ENCODE measurements around the gene MEIS3.
"Not testable (repeated sequence)": the region's sequence is repeated elsewhere in the genome, so short reads cannot be mapped to it uniquely, and the experiment has no call there.

The MEIS3 gene

DNA sequence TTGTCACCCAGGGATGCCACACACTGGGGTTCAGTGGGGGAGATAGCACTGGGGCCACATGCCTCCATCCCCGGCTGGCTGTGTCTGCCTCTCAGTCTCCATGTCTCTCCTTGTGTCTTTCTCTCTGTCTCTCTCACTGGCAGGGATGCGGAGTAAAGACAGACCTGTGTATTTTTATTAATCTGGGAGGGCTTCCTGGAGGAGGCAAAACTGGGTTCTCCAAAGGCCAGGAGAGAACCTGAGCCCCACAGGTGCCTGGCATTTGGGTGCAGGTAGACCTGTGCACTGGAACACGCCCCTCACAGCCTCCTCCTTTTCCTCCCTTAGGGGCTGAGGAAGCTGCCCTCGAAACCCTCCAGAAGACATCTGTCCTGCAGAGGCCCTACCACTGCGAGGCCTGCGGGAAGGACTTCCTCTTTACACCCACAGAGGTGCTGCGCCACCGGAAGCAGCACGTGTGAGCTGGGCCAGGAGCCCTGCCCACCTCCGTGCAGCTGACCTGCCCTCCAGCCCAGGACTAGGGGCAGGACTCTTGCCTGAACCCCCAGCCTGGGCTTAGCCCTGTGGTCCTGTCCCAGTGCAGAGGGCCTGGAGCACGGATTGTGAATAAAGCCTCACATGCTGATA is 37.6 kb downstream of the MEIS3 start:
- DNase-seq: peak; percentile 43 to 50

DNA sequence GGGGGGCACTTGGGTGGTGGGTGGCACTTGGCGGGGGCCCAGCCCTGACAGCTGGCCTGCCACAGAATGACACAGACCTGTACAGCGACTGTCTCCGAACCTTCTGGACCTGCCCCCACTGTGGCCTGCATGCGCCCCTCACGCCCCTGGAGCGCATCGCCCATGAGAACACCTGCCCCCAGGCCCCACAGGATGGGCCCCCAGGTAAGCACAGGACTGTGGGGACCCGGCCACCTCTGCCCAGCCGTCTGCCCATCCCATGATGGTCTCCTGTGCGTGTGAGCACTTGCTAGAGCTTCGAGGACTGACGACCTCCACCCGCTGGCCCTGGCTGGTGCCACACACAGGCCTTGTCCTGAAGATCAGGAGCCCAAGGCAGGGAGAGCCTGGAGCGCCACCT is 38.2 kb downstream of the MEIS3 start:
- no peak for DNase-seq

DNA sequence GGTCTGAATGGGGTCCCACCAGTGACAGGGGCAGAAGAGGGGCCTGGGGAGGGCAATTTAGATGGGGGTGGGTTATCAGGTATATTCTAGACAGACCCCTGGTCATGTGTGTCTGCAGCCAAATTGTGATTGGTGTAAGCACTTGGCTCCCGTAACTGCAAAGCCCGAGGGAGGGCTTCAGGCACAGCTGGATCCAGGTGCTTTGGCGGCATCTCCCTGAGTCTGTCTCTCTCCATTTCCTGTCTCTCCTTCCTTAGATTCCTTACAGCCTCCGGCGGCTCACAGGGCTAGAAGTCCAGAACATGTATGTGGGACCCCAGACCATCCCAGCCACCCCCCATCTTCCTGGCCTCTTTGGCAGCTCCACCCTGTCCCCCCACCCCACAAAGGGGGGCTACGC is 38.8 kb downstream of the MEIS3 start:
- no peak for DNase-seq

DNA sequence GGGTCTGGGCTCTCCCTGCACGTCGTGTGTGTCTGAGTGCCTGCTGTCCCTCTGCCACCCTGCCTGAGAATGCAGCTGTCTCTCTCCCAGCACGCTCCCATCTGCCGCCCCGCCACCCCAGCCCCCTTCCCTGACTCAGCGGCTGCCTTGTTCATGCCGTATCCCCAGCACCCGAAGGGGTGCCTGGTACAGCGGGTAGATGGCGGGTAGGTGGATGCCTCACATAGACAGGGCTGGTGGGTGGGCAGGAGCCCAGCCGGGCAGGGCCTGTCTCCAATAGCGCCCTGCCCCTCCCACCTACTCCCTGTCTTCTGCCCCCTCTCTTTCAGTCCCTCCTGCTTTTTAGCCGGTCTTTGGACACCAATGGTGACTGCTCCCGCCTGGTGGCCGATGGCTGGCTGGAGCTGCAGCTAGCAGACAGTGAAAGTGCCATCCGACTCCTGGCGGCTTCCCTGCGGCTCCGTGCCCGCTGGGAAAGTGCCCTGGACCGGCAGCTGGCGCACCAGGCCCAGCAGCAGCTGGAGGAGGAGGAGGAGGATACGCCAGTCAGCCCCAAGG is 39.9 kb downstream of the MEIS3 start:
- DNase-seq: no peak

DNA sequence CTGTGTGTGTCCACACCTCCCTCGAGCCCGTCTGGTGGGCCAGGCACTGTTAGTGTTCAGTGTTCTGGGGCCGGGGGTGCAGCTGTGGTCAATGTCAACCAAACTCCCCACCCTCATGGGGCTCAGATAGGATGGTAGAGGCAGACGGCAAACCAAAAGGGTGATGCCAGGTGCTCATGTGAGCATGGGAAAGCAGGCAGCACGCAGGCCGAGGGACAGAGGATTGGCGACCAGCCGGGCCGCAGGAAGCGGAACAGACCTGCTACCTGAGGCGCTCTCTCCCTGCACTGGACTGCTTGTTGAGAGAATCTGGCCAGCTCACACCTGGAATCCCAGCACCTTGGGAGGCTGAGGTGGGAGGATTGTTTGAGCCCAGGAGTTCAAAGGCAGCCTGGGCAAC is 41.1 kb downstream of the MEIS3 start:
- DNase-seq: no peak

DNA sequence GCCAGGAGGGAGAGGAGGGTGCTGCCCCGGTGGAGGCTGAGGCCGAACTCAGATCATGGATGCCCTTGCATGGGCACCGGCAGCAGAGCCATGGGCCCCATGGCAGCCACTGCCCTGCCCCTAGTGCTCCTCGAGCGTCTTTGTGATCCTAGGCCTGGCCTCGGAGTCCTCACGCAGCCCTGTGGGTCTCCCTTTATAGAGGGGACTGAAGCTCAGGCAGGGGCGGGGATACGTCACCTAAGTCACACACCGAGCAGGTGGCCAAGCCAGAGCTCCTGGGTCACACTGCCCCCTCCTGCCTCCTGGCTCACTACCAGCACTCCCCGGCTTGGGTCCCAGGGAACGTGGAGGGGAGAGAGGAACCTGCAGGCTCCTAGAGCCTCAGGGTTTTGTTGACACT is 41.5 kb downstream of the MEIS3 start:
- no peak for DNase-seq

DNA sequence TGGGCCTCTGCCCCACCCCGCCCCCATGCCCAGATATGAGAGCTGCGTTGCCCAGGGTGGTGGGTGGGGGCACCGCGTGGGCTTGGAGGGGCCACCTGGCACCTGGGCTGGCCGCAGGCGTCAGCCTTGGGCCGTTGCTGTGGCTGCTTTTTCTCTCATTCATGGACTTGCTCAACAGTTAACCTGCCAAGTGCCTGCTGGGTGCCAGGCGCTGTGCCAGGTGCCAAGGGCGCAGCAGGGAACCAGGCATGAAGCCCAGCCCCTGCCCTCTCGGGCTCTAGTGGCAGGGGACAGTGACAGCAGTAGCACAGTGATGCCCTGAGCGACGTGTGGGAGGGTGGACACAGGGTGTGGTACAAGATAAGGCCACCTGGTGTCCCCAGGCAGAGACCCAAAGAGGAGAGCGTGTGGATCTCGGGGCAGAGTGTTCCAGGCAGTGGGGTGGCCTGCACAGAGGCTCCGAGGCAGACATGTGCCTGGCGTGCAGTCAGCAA is 42.1 kb downstream of the MEIS3 start:
- DNase-seq: no peak

DNA sequence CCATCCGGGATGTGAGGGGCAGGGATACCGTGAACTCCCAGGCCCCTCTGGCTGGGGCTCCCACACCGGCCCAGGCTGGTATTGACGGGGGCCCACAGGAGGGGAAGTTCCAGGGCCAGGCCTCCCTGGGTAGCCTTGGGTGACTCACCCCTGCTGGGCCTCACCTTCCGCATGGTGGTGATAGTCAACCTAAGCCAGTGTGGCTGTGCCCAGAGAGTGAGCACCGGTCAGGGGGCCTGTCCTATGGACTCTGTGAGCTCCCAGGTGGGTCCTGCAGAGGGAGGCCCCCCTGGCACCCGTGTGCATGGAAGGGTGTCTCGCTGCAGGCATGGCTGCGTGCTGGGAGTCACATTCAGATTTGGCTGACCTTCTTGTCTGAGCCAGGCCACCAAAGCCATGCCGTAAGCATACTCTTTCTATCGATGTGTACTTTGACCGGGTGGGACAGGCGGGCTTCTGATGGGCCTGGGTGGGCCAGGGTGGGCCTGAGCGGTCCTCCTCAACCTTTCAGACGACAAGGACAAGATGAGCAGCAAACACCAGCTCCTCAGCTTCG is 42.7 kb downstream of the MEIS3 start:
- peak in 1 of 2 donors; percentile 41 for DNase-seq

DNA sequence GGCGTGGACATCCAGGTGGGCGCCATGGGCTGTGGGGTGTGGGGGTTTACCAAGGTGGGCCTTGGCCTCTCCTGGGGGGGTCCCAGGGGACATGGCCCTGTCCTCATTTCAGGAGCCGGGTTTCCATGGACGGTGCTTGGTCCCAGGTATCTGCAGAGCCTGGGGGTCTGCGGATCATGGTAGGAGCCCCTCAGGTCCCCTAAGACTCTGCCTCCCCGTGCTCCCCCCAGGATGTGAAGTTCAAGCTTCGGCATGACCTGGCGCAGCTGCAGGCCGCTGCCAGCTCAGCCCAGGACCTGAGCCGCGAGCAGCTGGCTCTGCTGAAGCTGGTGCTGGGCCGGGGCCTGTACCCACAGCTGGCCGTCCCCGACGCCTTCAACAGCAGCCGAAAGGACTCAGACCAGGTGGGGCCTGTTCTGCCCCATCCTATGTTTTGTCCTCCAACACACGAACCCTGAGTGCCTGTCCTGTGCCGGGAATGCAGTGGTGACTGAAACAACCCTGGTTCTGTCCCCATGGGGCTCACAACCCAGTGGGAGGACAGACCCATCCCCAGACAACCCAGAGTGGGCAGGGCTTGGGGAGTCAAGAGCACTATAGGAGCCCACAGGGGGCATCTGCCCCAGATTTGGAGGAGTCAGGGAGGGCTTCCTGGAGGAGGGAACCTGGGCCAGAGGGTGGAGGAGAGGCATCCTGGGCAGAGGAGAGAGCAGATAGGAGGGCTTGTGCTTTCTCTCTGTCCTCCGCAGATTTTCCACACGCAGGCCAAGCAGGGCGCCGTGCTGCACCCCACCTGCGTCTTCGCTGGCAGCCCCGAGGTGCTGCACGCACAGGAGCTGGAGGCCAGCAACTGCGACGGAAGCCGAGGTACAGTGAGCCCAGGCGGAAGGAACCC is 43.4 kb downstream of the MEIS3 start:
- no peak for DNase-seq

DNA sequence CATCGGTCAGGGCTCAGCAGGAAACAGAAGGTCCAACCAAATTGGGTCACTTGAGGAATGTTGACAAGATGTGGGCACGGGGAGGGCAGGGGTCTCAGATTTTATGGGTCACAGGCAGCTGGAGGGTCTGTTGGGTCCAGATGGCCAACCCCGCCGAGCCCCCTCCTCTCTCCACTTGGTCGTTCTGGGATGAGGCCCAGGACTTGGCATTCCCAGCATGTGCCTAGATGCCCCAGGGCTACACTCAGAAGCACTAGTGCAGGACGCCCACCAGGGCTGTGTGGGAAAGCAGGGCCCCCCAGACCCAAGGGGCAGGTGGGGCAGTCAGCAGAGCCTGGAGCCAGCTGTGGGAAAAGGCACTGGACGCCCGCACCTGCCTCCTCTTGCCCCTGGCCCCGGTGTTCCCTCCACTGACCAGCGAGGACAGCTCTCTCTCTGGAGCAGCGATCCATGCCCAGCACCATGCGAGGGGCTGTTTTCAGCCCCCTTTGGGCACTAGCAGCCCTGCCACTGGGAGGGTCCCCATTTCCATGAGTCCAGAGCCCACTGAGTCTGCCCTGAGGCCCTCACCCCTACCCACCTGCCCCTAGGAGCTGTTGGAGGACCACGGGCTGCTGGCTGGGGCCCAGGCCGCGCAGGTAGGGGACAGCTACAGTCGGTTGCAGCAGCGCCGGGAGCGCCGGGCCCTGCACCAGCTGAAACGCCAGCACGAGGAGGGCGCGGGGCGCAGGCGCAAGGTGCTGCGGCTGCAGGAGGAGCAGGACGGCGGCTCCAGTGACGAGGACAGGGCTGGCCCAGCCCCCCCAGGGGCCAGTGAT is 44.2 kb downstream of the MEIS3 start:
- DNase-seq: no peak

DNA sequence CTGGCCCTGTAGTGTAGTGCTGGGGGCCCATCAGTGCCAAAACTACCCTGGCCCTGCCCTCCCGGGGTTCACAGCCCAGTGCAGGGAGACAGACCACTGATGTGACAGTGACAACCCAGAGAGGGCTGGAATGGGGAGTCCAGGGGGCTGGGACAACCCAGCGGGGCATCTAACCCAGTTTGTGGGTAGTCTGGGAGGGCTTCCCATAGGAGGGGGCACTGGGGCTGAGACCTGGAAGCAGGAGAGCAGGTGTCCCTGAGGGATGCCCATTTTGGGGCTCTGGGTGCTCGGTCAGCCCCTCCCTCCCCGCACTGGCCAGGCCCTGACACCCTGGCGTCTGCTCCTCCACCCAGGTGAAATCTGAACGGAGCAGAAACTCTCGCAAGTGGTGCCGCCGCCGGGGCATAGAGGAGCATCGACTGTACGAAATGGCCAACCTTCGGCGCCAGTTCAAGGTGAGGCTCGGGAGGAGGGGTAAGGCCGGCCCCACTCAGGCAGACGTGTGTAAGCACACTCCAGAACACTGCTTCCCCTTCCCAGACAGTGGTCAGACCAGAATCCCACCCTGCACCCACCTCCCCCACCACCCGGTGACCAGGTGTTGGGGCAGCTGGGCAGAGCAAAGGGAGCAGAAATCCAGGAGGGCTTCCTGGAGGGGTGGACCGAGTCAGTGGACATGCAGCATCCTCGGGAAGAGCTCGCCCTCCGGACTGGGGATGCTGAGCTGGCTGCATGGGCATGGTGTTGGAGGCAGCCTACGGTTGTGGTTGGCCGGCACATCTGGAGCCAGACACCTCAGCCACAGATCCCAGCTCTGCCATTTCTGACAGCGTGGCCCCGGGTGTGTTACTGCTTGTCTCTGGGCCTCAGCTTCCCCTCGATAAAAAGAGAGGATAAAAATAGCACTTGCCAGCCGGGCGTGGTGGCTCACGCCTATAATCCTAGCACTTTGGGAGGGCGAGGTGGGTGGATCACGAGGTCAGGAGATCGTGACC is 45.8 kb downstream of the MEIS3 start:
- no peak for DNase-seq

DNA sequence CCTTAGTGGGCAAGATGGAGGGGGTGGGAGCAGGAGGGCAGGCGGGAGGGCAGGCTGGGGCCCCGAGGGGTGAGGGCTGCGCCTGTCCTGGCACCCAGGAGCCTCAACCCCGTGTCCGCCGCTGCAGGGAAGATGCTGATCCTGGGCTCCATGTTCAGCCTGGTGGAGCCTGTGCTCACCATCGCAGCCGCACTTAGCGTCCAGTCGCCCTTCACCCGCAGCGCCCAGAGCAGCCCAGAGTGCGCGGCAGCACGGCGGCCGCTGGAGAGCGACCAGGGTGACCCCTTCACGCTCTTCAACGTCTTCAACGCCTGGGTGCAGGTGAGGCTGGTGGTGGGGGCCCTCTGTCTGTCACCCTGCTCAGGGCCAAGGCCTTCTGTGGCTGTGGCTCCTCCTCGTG is 46.7 kb downstream of the MEIS3 start:
- no peak for DNase-seq

DNA sequence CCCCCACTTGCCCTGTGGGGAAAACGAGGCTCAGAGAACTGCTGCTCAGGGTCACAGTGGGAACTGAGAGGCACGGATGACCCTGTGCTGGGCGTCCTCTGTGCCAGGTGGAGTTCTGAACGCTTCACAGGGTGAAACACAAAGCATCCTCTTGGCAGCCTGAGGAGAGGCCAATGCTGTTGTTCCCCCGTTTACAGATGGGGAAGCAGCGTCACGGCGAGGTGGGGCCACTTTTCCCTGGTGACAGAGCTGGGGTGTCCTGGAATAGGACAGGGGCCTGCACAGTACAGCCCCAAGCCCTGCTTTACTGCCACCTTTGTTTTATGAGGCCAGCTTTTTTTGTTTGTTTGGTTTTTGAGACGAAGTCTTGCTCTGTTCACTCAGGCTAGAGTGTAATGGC is 48.1 kb downstream of the MEIS3 start:
- peak in 1 of 2 donors; percentile 26 for DNase-seq

DNA sequence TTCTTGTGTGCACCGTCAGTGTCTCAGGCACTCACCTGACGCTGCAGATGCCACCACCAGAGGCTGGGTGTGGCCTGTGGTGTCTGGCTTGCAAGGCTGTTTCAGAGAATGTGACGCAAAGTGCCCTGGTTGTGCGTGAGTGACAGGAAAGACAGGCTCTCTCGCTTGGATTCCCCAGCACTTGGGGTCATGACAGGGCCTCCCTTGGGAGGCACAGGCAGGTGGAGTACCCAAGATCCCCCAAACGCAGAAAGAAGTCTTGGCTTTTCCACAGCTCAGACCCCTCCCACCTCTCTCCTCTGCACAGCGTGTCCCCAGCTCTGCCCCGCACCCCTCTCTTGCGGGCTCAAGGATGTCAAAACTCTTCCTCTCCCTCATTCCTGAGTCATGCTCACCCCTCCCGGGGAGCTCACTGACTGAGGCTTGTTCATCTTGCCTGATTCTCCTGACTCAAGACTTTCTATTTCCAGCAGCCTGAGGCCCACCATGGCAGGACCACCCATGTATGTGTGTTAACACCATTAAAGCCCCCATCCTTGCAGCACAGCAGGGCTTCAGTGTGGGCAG is 49.2 kb downstream of the MEIS3 start:
- DNase-seq: peak in 1 of 2 donors; percentile 73

DNA sequence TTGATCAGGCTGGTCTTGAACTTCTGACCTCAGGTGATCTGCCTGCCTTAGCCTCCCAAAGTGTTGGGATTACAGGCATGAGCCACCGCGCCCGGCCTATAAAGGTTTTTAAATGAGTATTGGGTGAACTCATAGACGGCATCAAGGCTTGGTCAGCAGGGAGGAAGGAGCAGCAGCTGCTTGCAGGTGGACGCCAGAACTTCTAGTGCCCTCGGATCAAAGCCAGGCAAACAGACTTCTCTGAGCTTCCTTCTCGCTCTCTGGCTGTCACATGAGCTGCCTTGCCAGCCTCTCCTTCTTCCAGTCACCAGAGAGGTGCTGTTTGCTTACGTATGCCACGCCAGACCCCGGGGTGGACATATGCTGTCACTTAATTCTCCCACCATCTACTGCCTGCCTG is 53.9 kb downstream of the MEIS3 start:
- DNase-seq: not testable (repeated sequence)

DNA sequence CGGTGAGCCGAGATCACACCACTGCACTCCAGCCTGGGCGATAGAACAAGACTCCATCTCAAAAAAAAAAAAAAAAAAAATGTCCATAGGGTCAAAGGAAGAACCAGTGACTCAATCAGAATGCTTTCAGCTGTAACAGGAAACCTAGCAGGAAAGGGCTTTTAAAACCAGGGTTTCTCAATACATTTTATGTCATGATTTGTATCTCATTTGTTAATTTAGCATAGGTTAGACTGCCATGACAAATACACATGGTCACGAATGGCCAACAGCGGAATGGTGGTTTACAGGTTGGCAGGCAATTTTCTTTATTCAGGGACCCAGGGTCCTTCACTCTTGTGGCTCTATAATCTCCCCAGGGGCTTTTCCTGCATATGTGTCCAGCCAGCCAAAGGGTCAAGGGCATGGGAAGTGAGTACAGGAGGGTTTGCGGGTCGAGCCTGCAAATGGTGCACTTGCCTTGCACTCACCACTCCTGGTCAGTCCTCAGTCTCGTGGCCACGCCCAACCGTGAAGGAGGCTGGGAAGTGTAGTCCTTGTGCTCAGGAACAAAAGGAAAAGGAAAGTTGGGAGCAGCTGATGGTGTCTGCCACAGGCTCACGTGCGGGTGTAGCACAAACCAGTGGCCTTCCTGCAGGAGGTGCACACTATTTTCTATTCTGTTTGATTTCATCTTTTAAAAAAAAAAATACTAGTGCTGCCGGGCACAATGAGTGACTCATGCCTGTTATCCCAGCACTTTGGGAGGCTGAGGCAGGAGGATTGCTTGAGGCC is 55.4 kb downstream of the MEIS3 start:
- DNase-seq: no peak

DNA sequence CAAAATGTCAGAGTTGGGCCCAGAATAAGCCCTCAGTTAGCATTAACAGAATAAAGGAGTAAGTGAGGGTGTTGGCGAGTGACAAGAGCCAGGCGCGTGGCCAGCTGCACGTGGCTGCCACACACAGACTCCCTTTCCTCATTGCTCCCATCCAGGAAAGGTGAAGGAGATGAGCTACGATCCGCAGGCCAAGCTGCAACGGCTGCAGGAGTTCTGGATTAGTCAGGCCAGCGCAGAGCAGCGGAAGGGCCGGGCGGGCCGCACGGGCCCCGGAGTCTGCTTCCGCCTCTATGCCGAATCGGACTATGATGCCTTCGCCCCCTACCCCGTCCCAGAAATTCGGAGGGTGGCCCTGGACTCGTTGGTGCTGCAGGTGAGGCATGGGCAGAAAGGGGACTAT is 57.0 kb downstream of the MEIS3 start:
- no peak for DNase-seq

DNA sequence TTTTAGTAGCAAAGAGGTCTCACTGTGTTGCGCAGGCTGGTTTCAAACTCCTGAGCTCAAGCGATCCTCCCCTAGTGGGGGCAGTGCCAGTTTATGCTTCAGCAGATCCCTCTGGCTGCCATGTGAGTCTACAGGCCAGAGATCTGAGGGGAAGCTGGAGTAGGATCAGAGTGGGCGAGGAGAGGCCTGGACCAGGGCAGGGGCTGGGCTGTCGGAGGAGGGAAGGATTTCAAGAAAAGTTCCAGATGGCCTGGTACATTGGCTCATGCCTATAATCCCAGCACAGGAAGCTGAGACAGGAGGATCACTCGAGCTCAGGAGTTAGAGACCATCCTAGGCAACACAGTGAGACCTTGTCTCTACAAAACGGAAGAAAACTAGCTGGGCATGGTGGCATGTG is 60.4 kb downstream of the MEIS3 start:
- no peak for DNase-seq

DNA sequence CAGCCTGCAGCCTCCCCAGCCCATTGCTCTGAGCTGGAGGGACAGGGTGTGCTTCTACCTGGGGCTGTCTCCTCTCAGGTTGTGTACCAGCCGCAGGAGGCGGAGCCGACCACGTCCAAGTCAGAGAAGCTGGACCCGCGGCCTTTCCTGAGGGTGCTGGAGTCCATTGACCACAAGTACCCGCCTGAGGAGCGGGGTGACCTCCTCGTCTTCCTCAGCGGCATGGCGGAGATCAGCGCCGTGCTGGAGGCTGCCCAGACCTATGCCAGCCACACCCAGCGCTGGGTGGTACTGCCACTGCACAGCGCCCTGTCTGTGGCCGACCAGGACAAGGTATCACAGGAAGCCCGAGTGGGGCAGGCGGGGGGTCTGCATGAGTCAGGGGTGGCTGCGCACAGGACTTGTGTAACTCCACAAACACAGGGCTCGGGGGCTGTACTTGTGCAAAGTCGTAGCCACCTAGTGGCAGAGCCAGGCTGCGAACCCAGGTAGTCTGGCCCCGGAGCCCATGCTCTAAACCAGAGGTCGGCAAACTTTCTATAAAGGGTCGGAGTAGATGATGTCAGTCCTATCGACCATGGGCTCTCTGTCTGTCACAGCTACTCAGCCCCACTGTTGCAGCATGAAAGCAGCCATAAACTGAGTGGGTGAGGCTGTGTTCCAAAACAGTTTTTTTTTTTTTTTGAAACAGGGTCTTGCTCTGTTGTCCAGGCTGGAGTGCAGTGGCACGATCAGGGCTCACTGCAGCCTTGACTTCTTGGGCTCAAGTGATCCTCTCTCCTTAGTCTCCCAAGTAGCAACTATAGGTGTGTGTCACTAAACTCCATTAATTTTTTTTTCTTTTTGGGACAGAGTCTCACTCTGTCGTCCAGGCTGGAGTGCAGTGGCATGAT is 61.3 kb downstream of the MEIS3 start:
- no peak for DNase-seq

Measured in CD4-positive, alpha-beta T cell treated with Interferon alpha-2 for 1 hour (primary cell).